Measurements from ENCODE around the gene PBX3.

Gene PBX3

GRCh38 chr9:125826850-125827249, 79.7 kb downstream of the PBX3 start:
- no peak overlapping the region for H3K4me3 ChIP-seq (ENCODE audit: low read depth, low read length)
- DNase-seq (ENCODE audit: low read depth) = no peak
- no peak for TF ChIP-seq CTCF (IDR thresholded peaks at IDR 0.05; ENCODE audit: low read depth, low read length, missing control alignments)

GRCh38 chr9:125829743-125830142, 82.6 kb downstream of the PBX3 start:
- peak overlapping the region; percentile 51 for H3K4me3 ChIP-seq (ENCODE audit: low read depth, low read length)
- peak; percentile 45 for DNase-seq (ENCODE audit: low read depth)
- TF ChIP-seq CTCF (IDR thresholded peaks at IDR 0.05; ENCODE audit: low read depth, low read length, missing control alignments) = no peak

- no peak for TF ChIP-seq CTCF (IDR thresholded peaks at IDR 0.05; ENCODE audit: low read depth, low read length, missing control alignments)
- no peak overlapping the region for H3K4me3 ChIP-seq (ENCODE audit: low read depth, low read length)
- no peak for DNase-seq (ENCODE audit: low read depth)
Observed at GRCh38 chr9:125831054-125831453, 83.9 kb downstream of the PBX3 start.

GRCh38 chr9:125831616-125832015, 84.4 kb downstream of the PBX3 start:
- no peak for TF ChIP-seq CTCF (IDR thresholded peaks at IDR 0.05; ENCODE audit: low read depth, low read length, missing control alignments)
- DNase-seq (ENCODE audit: low read depth) = no peak
- H3K4me3 ChIP-seq (ENCODE audit: low read depth, low read length) = no peak overlapping the region

- TF ChIP-seq CTCF (IDR thresholded peaks at IDR 0.05; ENCODE audit: low read depth, low read length, missing control alignments) = no peak
- no peak overlapping the region for H3K4me3 ChIP-seq (ENCODE audit: low read depth, low read length)
- no peak for DNase-seq (ENCODE audit: low read depth)
Observed at GRCh38 chr9:125835655-125836054, 88.5 kb downstream of the PBX3 start.

- H3K4me3 ChIP-seq (ENCODE audit: low read depth, low read length) = no peak overlapping the region
- no peak for DNase-seq (ENCODE audit: low read depth)
- TF ChIP-seq CTCF (IDR thresholded peaks at IDR 0.05; ENCODE audit: low read depth, low read length, missing control alignments) = no peak
Observed at GRCh38 chr9:125839317-125839716, 92.1 kb downstream of the PBX3 start.

GRCh38 chr9:125841444-125841843, 94.3 kb downstream of the PBX3 start:
- H3K4me3 ChIP-seq (ENCODE audit: low read depth, low read length) = no peak overlapping the region
- DNase-seq (ENCODE audit: low read depth) = no peak
- TF ChIP-seq CTCF (IDR thresholded peaks at IDR 0.05; ENCODE audit: low read depth, low read length, missing control alignments) = no peak

Measured in GM12864 (cell line).